WTC11 (cell line): ENCODE results near the gene TXNDC15. TPM values are rescaled to one million over a fixed set of nuclear protein-coding genes. Genes with fewer than 3 reads are reported as not detected.

Experiments used
- ARID4B ChIP-seq: sonication (generic); formaldehyde crosslinking; IDR thresholded peaks from 2 replicates; pipeline ENCODE4 v1.8.0; 2023; ENCODE audit warnings: missing genetic modification reagents, mild to moderate bottlenecking, borderline replicate concordance
- ATF1 ChIP-seq: sonication (generic); formaldehyde crosslinking; IDR thresholded peaks from 2 replicates; pipeline ENCODE4 v1.8.1; 2023; ENCODE audit warnings: mild to moderate bottlenecking, moderate library complexity, missing genetic modification reagents
- CBFB ChIP-seq: sonication (generic); formaldehyde crosslinking; IDR thresholded peaks from 2 replicates; pipeline ENCODE4 v1.8.1; 2022; ENCODE audit warnings: mild to moderate bottlenecking, low read depth, missing genetic modification reagents
- CDX4 ChIP-seq: fragments of 250-450 bp; sonication (Bioruptor Pico); IDR thresholded peaks from 2 replicates; pipeline ENCODE4 v1.9.0; 2021; ENCODE audit warnings: moderate library complexity, mild to moderate bottlenecking, inconsistent platforms, borderline replicate concordance
- ELF4 ChIP-seq: sonication (generic); formaldehyde crosslinking; IDR thresholded peaks from 2 replicates; pipeline ENCODE4 v1.8.1; 2022; ENCODE audit warnings: low read depth, mild to moderate bottlenecking, moderate library complexity, missing genetic modification reagents
- FOXJ3 ChIP-seq: sonication (generic); formaldehyde crosslinking; IDR thresholded peaks from 2 replicates; pipeline ENCODE4 v1.9.0; 2021; ENCODE audit warnings: missing genetic modification reagents, mild to moderate bottlenecking, borderline replicate concordance
- FOXK1 ChIP-seq: sonication (generic); formaldehyde crosslinking; IDR thresholded peaks from 2 replicates; pipeline ENCODE4 v1.8.0; 2022; ENCODE audit warnings: mild to moderate bottlenecking, moderate library complexity, missing genetic modification reagents
- FOXP1 ChIP-seq: sonication (generic); formaldehyde crosslinking; IDR thresholded peaks from 2 replicates; pipeline ENCODE4 v1.8.0; 2022; ENCODE audit warnings: missing genetic modification reagents, mild to moderate bottlenecking, moderate library complexity, borderline replicate concordance
- JUN ChIP-seq: sonication (generic); formaldehyde crosslinking; IDR thresholded peaks from 2 replicates; pipeline ENCODE4 v1.8.0; 2023; ENCODE audit warnings: mild to moderate bottlenecking, missing genetic modification reagents
- KAT7 ChIP-seq: sonication (generic); formaldehyde crosslinking; IDR thresholded peaks from 2 replicates; pipeline ENCODE4 v1.8.1; 2023; ENCODE audit warnings: missing genetic modification reagents, mild to moderate bottlenecking, borderline replicate concordance
- MXD4 ChIP-seq: fragments of 250-450 bp; sonication (Bioruptor Pico); IDR thresholded peaks from 2 replicates; pipeline ENCODE4 v1.8.0; 2021; ENCODE audit warnings: mild to moderate bottlenecking, moderate library complexity, borderline replicate concordance
- NFATC4 ChIP-seq: fragments of 250-450 bp; sonication (Bioruptor Pico); IDR thresholded peaks from 2 replicates; pipeline ENCODE4 v1.9.0; 2021; ENCODE audit warnings: mild to moderate bottlenecking
- NFE2L1 ChIP-seq: sonication (generic); formaldehyde crosslinking; IDR thresholded peaks from 2 replicates; pipeline ENCODE4 v1.8.1; 2023; ENCODE audit warnings: missing genetic modification reagents
- NFYB ChIP-seq: sonication (generic); formaldehyde crosslinking; conservative IDR thresholded peaks from 2 replicates; pipeline ENCODE4 v1.8.0; 2022; ENCODE audit warnings: low read depth, missing genetic modification reagents
- NR2C2 ChIP-seq: sonication (generic); formaldehyde crosslinking; IDR thresholded peaks from 2 replicates; pipeline ENCODE4 v1.8.0; 2022; ENCODE audit warnings: mild to moderate bottlenecking, missing genetic modification reagents
- TEAD1 ChIP-seq: sonication (generic); formaldehyde crosslinking; IDR thresholded peaks from 2 replicates; pipeline ENCODE4 v1.8.0; 2022; ENCODE audit warnings: mild to moderate bottlenecking, missing genetic modification reagents
- TEAD4 ChIP-seq: sonication (generic); formaldehyde crosslinking; IDR thresholded peaks from 2 replicates; pipeline ENCODE4 v1.8.0; 2022; ENCODE audit warnings: mild to moderate bottlenecking, missing genetic modification reagents
- ZNF138 ChIP-seq: sonication (generic); formaldehyde crosslinking; conservative IDR thresholded peaks from 2 replicates; pipeline ENCODE4 v1.8.1; 2022; ENCODE audit warnings: mild to moderate bottlenecking, moderate library complexity, missing genetic modification reagents
- ZNF232 ChIP-seq: sonication (generic); formaldehyde crosslinking; IDR thresholded peaks from 2 replicates; pipeline ENCODE4 v1.8.0; 2022; ENCODE audit warnings: mild to moderate bottlenecking, missing genetic modification reagents
- ZNF263 ChIP-seq: sonication (generic); formaldehyde crosslinking; IDR thresholded peaks from 2 replicates; pipeline ENCODE4 v1.8.1; 2022; ENCODE audit warnings: low read depth, mild to moderate bottlenecking, moderate library complexity, missing genetic modification reagents
- ZNF317 ChIP-seq: sonication (generic); formaldehyde crosslinking; IDR thresholded peaks from 2 replicates; pipeline ENCODE4 v1.8.1; 2023; ENCODE audit warnings: low read depth, mild to moderate bottlenecking, moderate library complexity, missing genetic modification reagents, borderline replicate concordance
- ZNF396 ChIP-seq: fragments of 250-450 bp; sonication (Bioruptor Pico); IDR thresholded peaks from 2 replicates; pipeline ENCODE4 v1.8.0; 2021; ENCODE audit warnings: mild to moderate bottlenecking, moderate library complexity, borderline replicate concordance
- ZNF671 ChIP-seq: fragments of 250-450 bp; sonication (Bioruptor Pico); IDR thresholded peaks from 2 replicates; pipeline ENCODE4 v1.8.0; 2021; ENCODE audit warnings: mild to moderate bottlenecking
- total RNA-seq: library from RNA; stranded (reverse); gene quantifications from 3 replicates; pipeline ENCODE4 v1.2.3, GENCODE V29; 2021
- TF ChIP-seq, protein P1 (sequence below): sonication (generic); formaldehyde crosslinking; IDR thresholded peaks from 2 replicates; pipeline ENCODE4 v1.8.1; 2022; ENCODE audit warnings: mild to moderate bottlenecking, moderate library complexity, missing genetic modification reagents
- TF ChIP-seq, protein P2 (sequence below): sonication (generic); formaldehyde crosslinking; IDR thresholded peaks from 2 replicates; pipeline ENCODE4 v1.8.1; 2022; ENCODE audit warnings: missing genetic modification reagents, borderline replicate concordance
- TF ChIP-seq, protein P3 (sequence below): sonication (generic); formaldehyde crosslinking; IDR thresholded peaks from 2 replicates; pipeline ENCODE4 v1.8.0; 2023; ENCODE audit warnings: mild to moderate bottlenecking, missing genetic modification reagents

Gene TXNDC15
- total RNA-seq, 1 experiment from 2014 or later: 26.1 TPM

GRCh38 chr5:134845852-134846640 is 28.1 kb upstream of the TXNDC15 start, which contains the start of gene C5orf24 (continued):
- TF ChIP-seq CDX4 (CRISPR knock-in tag) (peak; percentile 76; the same call in 1 of the 2 replicates), MXD4 (CRISPR knock-in tag) (no peak), NFYB (CRISPR knock-in tag) (peak; percentile 44; the same call in 1 of the 2 replicates), ZNF317 (peak; percentile 49; the same call in 1 of the 2 replicates), NR2C2 (CRISPR knock-in tag) (no peak; the same call in 1 of the 2 replicates), FOXK1 (peak; percentile 79; the same call in 1 of the 2 replicates), CBFB (CRISPR knock-in tag) (peak; percentile 81; the same call in 1 of the 2 replicates), ZNF671 (CRISPR knock-in tag) (peak; percentile 51; the same call in 1 of the 2 replicates), NFATC4 (CRISPR knock-in tag) (no peak), NFE2L1 (CRISPR knock-in tag) (peak; percentile 92), ZNF232 (CRISPR knock-in tag) (peak; percentile 67; the same call in 1 of the 2 replicates), FOXJ3 (CRISPR knock-in tag) (no peak), KAT7 (CRISPR knock-in tag) (peak; percentile 96), ZNF396 (CRISPR knock-in tag) (no peak), JUN (CRISPR knock-in tag) (peak; percentile 71; the same call in 1 of the 2 replicates), ZNF263 (no peak), ARID4B (CRISPR knock-in tag) (peak; percentile 69; the same call in 1 of the 2 replicates), TEAD4 (CRISPR knock-in tag) (no peak), TEAD1 (CRISPR knock-in tag) (peak; percentile 91), ELF4 (CRISPR knock-in tag) (no peak), ATF1 (CRISPR knock-in tag) (peak; percentile 91; the same call in 1 of the 2 replicates), ZNF138 (CRISPR knock-in tag) (peak; percentile 90; the same call in 1 of the 2 replicates), FOXP1 (CRISPR knock-in tag) (peak; percentile 98)
- TF ChIP-seq, protein P1, sequence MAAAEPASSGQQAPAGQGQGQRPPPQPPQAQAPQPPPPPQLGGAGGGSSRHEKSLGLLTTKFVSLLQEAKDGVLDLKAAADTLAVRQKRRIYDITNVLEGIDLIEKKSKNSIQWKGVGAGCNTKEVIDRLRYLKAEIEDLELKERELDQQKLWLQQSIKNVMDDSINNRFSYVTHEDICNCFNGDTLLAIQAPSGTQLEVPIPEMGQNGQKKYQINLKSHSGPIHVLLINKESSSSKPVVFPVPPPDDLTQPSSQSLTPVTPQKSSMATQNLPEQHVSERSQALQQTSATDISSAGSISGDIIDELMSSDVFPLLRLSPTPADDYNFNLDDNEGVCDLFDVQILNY (CRISPR knock-in tag): peak; percentile 82
- TF ChIP-seq, protein P2, sequence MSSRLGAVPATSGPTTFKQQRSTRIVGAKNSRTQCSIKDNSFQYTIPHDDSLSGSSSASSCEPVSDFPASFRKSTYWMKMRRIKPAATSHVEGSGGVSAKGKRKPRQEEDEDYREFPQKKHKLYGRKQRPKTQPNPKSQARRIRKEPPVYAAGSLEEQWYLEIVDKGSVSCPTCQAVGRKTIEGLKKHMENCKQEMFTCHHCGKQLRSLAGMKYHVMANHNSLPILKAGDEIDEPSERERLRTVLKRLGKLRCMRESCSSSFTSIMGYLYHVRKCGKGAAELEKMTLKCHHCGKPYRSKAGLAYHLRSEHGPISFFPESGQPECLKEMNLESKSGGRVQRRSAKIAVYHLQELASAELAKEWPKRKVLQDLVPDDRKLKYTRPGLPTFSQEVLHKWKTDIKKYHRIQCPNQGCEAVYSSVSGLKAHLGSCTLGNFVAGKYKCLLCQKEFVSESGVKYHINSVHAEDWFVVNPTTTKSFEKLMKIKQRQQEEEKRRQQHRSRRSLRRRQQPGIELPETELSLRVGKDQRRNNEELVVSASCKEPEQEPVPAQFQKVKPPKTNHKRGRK (CRISPR knock-in tag): 0 out of 2 replicates have a peak, but pooled peaks have one; percentile 71
- TF ChIP-seq, protein P3, sequence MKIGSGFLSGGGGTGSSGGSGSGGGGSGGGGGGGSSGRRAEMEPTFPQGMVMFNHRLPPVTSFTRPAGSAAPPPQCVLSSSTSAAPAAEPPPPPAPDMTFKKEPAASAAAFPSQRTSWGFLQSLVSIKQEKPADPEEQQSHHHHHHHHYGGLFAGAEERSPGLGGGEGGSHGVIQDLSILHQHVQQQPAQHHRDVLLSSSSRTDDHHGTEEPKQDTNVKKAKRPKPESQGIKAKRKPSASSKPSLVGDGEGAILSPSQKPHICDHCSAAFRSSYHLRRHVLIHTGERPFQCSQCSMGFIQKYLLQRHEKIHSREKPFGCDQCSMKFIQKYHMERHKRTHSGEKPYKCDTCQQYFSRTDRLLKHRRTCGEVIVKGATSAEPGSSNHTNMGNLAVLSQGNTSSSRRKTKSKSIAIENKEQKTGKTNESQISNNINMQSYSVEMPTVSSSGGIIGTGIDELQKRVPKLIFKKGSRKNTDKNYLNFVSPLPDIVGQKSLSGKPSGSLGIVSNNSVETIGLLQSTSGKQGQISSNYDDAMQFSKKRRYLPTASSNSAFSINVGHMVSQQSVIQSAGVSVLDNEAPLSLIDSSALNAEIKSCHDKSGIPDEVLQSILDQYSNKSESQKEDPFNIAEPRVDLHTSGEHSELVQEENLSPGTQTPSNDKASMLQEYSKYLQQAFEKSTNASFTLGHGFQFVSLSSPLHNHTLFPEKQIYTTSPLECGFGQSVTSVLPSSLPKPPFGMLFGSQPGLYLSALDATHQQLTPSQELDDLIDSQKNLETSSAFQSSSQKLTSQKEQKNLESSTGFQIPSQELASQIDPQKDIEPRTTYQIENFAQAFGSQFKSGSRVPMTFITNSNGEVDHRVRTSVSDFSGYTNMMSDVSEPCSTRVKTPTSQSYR: no peak
